SK-N-SH (cell line): Measurements from ENCODE around the gene MCTP2. TPM values are rescaled to one million over a fixed set of nuclear protein-coding genes. Genes with fewer than 3 reads are reported as not detected.
"Not testable (repeated sequence)": the region's sequence is repeated elsewhere in the genome, so short reads cannot be mapped to it uniquely, and the experiment has no call there.

Source experiments
- CTCF ChIA-PET: fragments of 300-600, 350-600 bp; formaldehyde crosslinking; extraction: SDS; loops from one replicate; lab custom pipeline; 2021; lab: Yijun Ruan, JAX
- POLR2A ChIA-PET: fragments of 350-600 bp; sonication (Branson Sonifier 250); formaldehyde crosslinking; extraction: SDS; loops from one replicate; lab custom pipeline; 2020; ENCODE audit warnings: antibody characterized with exemption, inconsistent platforms; lab: Yijun Ruan, JAX
- DNase-seq: peaks from one replicate; pipeline ENCODE4 v3.0.0; 2012
- H2AFZ ChIP-seq: fragments of 200-600 bp; sonication (generic); 2 replicates; pipeline ENCODE4 v1.8.1; 2016; ENCODE audit warnings: antibody characterized with exemption, mild to moderate bottlenecking, low read depth
- H3F3A ChIP-seq: fragments of 200-600 bp; sonication (generic); replicated peaks from 2 replicates; pipeline ENCODE3; 2016; ENCODE audit warnings: antibody characterized with exemption, mild to moderate bottlenecking; ENCODE audit not compliant: insufficient read depth
- H3K27ac ChIP-seq, 2 experiments: fragments of 200-500 bp in 1 of 2; fragments of 200-600 bp in 1 of 2; sonication (Bioruptor generic) in 1 of 2; sonication (generic), shearing (Covaris generic) in 1 of 2; 2 replicates each; pipeline versions ENCODE4 v1.5.1 to v1.6.1; 2014 to 2016; ENCODE audit warnings: low read depth in 2 of 2, inconsistent platforms in 1 of 2, low read length in 1 of 2, mild to moderate bottlenecking in 1 of 2, mixed read lengths in 1 of 2
- H3K27me3 ChIP-seq: fragments of 200-600 bp; sonication (generic), shearing (Covaris generic); 2 replicates; pipeline ENCODE4 v1.6.1; 2016; ENCODE audit warnings: mixed run types; ENCODE audit not compliant: insufficient read depth
- H3K36me3 ChIP-seq, 2 experiments: fragments of 200-500 bp in 1 of 2; fragments of 200-600 bp in 1 of 2; sonication (Bioruptor generic) in 1 of 2; sonication (generic) in 1 of 2; replicated peaks in 1 of 2; 2 replicates each; pipeline versions ENCODE3 to v1.5.1; 2014 to 2016; ENCODE audit warnings: low read length in 1 of 2, mild to moderate bottlenecking in 1 of 2; ENCODE audit not compliant: insufficient read depth in 2 of 2, control insufficient read depth in 1 of 2
- H3K4me1 ChIP-seq, 2 experiments: fragments of 200-500 bp in 1 of 2; fragments of 200-600 bp in 1 of 2; sonication (Bioruptor generic) in 1 of 2; sonication (generic), shearing (Covaris generic) in 1 of 2; 2 replicates each; pipeline versions ENCODE4 v1.5.1 to v1.6.1; 2014 to 2016; ENCODE audit warnings: low read depth in 1 of 2, low read length in 1 of 2, mixed run types in 1 of 2; ENCODE audit not compliant: insufficient read depth in 2 of 2, control insufficient read depth in 1 of 2
- H3K4me2 ChIP-seq: fragments of 200-600 bp; sonication (generic), shearing (Covaris generic); 2 replicates; pipeline ENCODE4 v1.6.1; 2017; ENCODE audit warnings: mixed run types
- H3K4me3 ChIP-seq, 2 experiments: fragments of 200-500 bp in 1 of 2; fragments of 200-600 bp in 1 of 2; sonication (Bioruptor generic) in 1 of 2; sonication (generic), shearing (Covaris generic) in 1 of 2; 2 replicates each; pipeline versions ENCODE4 v1.5.1 to v1.8.1; 2014 to 2016; ENCODE audit warnings: low read depth in 2 of 2, inconsistent platforms in 1 of 2, low read length in 1 of 2, mild to moderate bottlenecking in 1 of 2, mixed read lengths in 1 of 2, moderate library complexity in 1 of 2
- H3K79me2 ChIP-seq: fragments of 200-600 bp; sonication (generic); 2 replicates; pipeline ENCODE4 v1.8.1; 2017; ENCODE audit warnings: mild to moderate bottlenecking; ENCODE audit not compliant: insufficient read depth
- H3K9ac ChIP-seq: fragments of 200-600 bp; sonication (generic); 2 replicates; pipeline ENCODE4 v1.6.1; 2017; ENCODE audit warnings: mixed run types
- H3K9me2 ChIP-seq: fragments of 200-600 bp; sonication (generic); 2 replicates; pipeline ENCODE4 v1.6.1; 2017; ENCODE audit warnings: mixed run types
- H3K9me3 ChIP-seq: fragments of 200-600 bp; sonication (generic); 2 replicates; pipeline ENCODE4 v1.6.1; 2017; ENCODE audit warnings: mixed run types, mild to moderate bottlenecking, moderate library complexity
- H4K20me1 ChIP-seq: fragments of 200-600 bp; sonication (generic); 2 replicates; pipeline ENCODE4 v1.6.1; 2017; ENCODE audit warnings: mild to moderate bottlenecking, mixed run types; ENCODE audit not compliant: insufficient read depth
- CHD2 ChIP-seq: fragments of 150-350 bp; IDR thresholded peaks from 2 replicates; pipeline ENCODE4 v1.6.1; 2018; ENCODE audit warnings: low read length; ENCODE audit not compliant: partially characterized antibody
- GABPA ChIP-seq: IDR thresholded peaks from 2 replicates; pipeline ENCODE4 v1.4.0; 2012; ENCODE audit warnings: low read depth, mild to moderate bottlenecking
- MEF2A ChIP-seq: IDR thresholded peaks from 2 replicates; pipeline ENCODE4 v1.4.0; 2012; ENCODE audit warnings: low read depth, borderline replicate concordance
- NRF1 ChIP-seq: IDR thresholded peaks from 2 replicates; pipeline ENCODE4 v1.6.1; 2012; ENCODE audit warnings: low read depth, mild to moderate bottlenecking, low read length
- RAD21 ChIP-seq: IDR thresholded peaks from 2 replicates; pipeline ENCODE4 v1.6.1; 2012; ENCODE audit warnings: mild to moderate bottlenecking, low read length
- RXRA ChIP-seq: IDR thresholded peaks from 2 replicates; pipeline ENCODE4 v1.4.0; 2012; ENCODE audit warnings: low read depth, mild to moderate bottlenecking, borderline replicate concordance
- SIN3A ChIP-seq: IDR thresholded peaks from 2 replicates; pipeline ENCODE4 v1.6.1; 2012; ENCODE audit warnings: low read depth, mild to moderate bottlenecking, low read length, moderate library complexity, borderline replicate concordance
- SMC3 ChIP-seq: IDR thresholded peaks from 2 replicates; pipeline ENCODE4 v1.6.1; 2012; ENCODE audit warnings: low read depth, low read length, improper control_type of control experiment
- TAF1 ChIP-seq: IDR thresholded peaks from 2 replicates; pipeline ENCODE4 v1.6.1; 2012; ENCODE audit warnings: low read depth, mild to moderate bottlenecking, low read length, moderate library complexity, borderline replicate concordance
- YY1 ChIP-seq: IDR thresholded peaks from 2 replicates; pipeline ENCODE4 v1.4.0; 2012; ENCODE audit warnings: low read depth, mild to moderate bottlenecking
- WGBS: methylation state at CpG from one replicate; pipeline ENCODE4 v1.1.6; 2017; ENCODE audit warnings: low lambda C conversion rate; 5-methylcytosine and 5-hydroxymethylcytosine counted together
- polyA plus RNA-seq, 3 experiments: library from polyadenylated mRNA; depleted of rRNA; stranded (reverse); fragments of >200 nt; gene quantifications; 2 replicates each; pipeline ENCODE4 v1.2.3, GENCODE V29; 2012
- TF ChIP-seq, protein P1 (sequence below): IDR thresholded peaks from 2 replicates; pipeline ENCODE4 v1.6.1; 2012; ENCODE audit warnings: mild to moderate bottlenecking, low read depth, low read length, moderate library complexity
- TF ChIP-seq, protein P2 (sequence below): fragments of 150-350 bp; IDR thresholded peaks from 2 replicates; pipeline ENCODE4 v1.6.1; 2016; ENCODE audit warnings: mild to moderate bottlenecking, low read depth, low read length
- TF ChIP-seq, protein P3 (sequence below): IDR thresholded peaks from 2 replicates; pipeline ENCODE4 v1.4.0; 2012; ENCODE audit warnings: low read depth, borderline replicate concordance

Gene MCTP2
- polyA plus RNA-seq, 1 of the 3 experiments (the other 2 are of a cell fraction) = 0.26 TPM

DNA sequence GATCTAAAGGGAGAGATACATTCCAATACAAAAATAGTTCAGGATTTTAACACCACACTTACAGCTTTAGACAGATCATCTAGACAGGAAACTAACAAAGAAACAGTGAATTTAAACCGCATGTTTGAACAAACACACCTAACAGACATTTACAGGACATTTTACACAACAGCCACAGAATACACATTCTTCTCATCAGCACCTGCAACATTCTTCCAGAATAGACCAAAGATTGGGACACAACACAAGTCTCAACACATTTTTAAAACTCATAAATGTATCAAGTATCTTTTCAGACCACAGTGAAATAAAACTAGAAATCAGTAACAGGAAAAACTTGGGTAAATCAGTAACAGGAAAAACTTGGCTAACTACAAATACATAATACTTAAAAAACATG is 256.3 kb downstream of the MCTP2 start (continued):
- TF ChIP-seq, protein P1, sequence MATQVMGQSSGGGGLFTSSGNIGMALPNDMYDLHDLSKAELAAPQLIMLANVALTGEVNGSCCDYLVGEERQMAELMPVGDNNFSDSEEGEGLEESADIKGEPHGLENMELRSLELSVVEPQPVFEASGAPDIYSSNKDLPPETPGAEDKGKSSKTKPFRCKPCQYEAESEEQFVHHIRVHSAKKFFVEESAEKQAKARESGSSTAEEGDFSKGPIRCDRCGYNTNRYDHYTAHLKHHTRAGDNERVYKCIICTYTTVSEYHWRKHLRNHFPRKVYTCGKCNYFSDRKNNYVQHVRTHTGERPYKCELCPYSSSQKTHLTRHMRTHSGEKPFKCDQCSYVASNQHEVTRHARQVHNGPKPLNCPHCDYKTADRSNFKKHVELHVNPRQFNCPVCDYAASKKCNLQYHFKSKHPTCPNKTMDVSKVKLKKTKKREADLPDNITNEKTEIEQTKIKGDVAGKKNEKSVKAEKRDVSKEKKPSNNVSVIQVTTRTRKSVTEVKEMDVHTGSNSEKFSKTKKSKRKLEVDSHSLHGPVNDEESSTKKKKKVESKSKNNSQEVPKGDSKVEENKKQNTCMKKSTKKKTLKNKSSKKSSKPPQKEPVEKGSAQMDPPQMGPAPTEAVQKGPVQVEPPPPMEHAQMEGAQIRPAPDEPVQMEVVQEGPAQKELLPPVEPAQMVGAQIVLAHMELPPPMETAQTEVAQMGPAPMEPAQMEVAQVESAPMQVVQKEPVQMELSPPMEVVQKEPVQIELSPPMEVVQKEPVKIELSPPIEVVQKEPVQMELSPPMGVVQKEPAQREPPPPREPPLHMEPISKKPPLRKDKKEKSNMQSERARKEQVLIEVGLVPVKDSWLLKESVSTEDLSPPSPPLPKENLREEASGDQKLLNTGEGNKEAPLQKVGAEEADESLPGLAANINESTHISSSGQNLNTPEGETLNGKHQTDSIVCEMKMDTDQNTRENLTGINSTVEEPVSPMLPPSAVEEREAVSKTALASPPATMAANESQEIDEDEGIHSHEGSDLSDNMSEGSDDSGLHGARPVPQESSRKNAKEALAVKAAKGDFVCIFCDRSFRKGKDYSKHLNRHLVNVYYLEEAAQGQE = no peak
- TF ChIP-seq YY1 (no peak), RAD21 (no peak), SIN3A (no peak), TAF1 (no peak), CHD2 (no peak), RXRA (no peak), GABPA (no peak), SMC3 (no peak), MEF2A (no peak), NRF1 (no peak)
- TF ChIP-seq, protein P2, sequence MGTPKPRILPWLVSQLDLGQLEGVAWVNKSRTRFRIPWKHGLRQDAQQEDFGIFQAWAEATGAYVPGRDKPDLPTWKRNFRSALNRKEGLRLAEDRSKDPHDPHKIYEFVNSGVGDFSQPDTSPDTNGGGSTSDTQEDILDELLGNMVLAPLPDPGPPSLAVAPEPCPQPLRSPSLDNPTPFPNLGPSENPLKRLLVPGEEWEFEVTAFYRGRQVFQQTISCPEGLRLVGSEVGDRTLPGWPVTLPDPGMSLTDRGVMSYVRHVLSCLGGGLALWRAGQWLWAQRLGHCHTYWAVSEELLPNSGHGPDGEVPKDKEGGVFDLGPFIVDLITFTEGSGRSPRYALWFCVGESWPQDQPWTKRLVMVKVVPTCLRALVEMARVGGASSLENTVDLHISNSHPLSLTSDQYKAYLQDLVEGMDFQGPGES = no peak
- TF ChIP-seq, protein P3, sequence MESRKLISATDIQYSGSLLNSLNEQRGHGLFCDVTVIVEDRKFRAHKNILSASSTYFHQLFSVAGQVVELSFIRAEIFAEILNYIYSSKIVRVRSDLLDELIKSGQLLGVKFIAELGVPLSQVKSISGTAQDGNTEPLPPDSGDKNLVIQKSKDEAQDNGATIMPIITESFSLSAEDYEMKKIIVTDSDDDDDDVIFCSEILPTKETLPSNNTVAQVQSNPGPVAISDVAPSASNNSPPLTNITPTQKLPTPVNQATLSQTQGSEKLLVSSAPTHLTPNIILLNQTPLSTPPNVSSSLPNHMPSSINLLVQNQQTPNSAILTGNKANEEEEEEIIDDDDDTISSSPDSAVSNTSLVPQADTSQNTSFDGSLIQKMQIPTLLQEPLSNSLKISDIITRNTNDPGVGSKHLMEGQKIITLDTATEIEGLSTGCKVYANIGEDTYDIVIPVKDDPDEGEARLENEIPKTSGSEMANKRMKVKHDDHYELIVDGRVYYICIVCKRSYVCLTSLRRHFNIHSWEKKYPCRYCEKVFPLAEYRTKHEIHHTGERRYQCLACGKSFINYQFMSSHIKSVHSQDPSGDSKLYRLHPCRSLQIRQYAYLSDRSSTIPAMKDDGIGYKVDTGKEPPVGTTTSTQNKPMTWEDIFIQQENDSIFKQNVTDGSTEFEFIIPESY = no peak

DNA sequence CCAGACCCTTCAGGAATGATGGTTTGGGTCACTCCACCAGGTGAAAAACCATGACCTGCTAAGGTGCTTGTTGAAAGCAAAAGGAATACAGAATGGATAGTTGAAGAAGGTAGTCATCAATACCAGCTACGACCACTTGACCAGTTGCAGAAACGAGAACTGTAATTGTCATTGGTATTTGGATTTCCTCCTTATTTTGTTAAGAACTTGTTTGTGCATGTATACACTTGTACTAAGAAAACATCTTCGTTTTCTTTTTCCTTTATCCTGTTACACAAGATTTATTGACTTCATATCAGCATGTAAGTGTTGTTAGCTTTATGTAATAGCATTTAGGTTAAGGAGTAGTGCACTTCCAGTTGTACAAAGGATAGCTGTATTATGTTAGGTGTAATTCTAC is 261.8 kb downstream of the MCTP2 start:
- Histone ChIP-seq H3K9me3 (no peaks in the 10 kb centered on the region), H3K79me2 (no peaks in the 10 kb centered on the region), H3K4me1 (no peaks in the 10 kb centered on the region), H3K9me2 (no peaks in the 10 kb centered on the region; the same call in 1 of the 2 replicates), H2AFZ (no peak overlapping the region), H3K4me3 (no peak overlapping the region), H4K20me1 (no peaks in the 10 kb centered on the region), H3K36me3 (no peaks in the 10 kb centered on the region), H3K27ac (no peak overlapping the region), H3K27me3 (no peaks in the 10 kb centered on the region), H3K9ac (no peak overlapping the region), H3F3A (no peaks in the 10 kb centered on the region), H3K4me2 (no peak overlapping the region)
- 15% methylated on average over 3 of the region's 3 CpGs for WGBS
- POLR2A ChIA-PET = no interaction called here
- CTCF ChIA-PET = no interaction called here
- DNase-seq = no peak
- TF ChIP-seq GABPA = no peak

DNA sequence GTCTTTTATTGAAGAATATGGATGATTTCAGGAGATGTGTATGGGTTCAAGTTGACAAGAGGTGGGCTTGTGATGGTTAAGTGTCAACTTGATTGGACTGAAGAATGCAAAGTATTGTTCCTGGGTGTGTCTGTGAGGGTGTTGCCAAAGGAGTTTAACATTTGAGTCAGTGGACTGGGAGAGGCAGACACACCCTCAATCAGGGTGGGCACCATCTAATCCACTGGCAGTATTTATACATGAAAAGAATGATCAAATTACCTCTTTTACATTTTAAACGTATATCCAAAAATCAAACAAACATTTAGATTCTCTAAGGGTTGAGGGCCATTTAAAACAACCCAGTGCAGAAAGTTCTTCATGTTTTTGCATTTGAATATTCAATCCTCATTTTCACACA is 262.2 kb downstream of the MCTP2 start:
- H2AFZ ChIP-seq, H3K4me3 ChIP-seq, CTCF ChIA-PET, H3K27me3 ChIP-seq, H3K27ac ChIP-seq, H3K36me3 ChIP-seq, H4K20me1 ChIP-seq, H3K4me2 ChIP-seq, H3K4me1 ChIP-seq, H3F3A ChIP-seq, DNase-seq, H3K79me2 ChIP-seq, POLR2A ChIA-PET, H3K9ac ChIP-seq, H3K9me2 ChIP-seq, H3K9me3 ChIP-seq: not testable (repeated sequence)
- WGBS = 21% methylated on average over 1 of the region's 1 CpG
